OCI-M2 (cell line): ENCODE results near the gene LSP1.
"Not testable (repeated sequence)": the region's sequence is repeated elsewhere in the genome, so short reads cannot be mapped to it uniquely, and the experiment has no call there.

Source experiments
- DNase-seq: peaks from one replicate; lab custom pipeline; 2025; ENCODE audit not compliant: unreplicated experiment; lab: John Stamatoyannopoulos, UW

LSP1 gene

DNA sequence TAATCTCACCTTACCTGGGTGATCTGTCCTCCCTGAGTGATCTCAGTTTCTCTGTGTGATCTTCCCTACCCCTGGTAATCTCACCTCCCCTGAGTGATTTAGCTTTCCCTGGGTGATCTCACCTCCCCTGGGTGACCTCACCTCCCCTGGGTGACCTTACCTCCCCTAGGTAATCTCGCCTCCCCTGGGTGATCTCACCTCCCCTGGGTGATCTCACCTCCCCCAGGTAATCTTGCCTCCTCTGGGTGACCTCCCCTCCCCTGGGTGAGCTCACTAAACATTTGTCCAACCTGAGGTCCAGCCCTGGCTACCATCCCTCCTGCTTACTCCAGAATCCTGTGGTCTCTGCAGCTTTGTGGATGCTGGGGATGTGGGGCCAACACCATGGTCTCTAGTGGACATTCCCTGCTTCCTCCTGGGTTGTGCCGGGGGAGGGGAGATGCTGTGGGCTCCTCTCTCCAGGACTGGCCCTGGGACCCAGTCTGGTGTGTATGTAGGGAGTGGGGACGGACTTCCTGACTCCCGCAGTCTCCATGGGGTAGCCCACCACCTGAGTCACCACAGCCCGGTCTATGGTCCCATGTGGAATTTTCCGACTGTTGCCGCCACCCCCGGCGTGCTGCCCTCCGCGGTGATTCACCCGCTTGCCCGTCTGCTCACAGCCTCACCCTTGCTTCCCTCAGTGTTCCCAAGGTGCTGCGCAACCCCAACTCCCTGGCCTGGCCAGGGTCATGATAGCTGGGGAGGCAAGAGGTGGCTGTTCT, 9.9 kb downstream of the LSP1 start:
- DNase-seq, result no peak

DNA sequence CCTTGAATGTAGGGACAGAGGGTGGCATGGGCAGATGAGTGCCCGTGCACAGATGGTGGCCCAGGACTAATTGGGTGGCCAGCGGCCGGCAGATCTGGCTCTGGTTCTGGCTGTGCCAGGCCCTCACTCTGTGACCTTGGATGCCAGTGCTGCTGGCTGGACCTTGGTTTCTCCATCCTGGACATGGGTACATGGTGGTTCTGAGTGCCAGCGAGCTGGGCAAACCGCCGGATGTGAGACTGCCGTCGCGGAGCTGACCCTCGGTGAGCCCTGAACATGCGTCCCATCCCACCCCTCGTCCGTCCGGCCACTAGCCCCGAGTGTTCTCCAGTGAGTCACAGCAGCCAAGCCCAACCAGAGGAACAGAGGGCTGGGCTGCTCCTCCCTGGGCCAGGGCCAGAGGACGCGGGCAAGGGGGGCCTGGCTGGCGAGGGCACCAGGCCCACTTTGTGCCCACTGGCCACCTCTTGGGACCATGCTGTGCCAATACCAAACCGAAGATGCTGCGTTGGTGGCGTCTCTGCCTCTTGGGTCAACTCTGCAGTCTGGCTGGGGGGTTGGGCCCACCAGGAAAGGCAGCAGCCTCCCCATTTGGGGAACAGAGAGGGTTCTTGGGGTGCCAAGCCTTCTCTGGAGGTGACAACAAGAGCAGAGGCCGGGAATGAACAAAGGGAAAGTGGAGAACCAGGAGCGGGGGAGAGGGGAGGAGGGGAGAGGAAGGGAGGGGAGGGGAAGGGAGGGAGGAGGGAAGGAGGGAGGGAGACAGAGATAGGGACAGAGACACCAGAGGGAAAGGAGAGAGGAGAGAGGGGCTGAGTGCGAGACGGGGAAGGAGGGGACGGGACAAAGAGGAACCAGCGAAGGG, 10.7 kb downstream of the LSP1 start:
- no peak for DNase-seq

DNA sequence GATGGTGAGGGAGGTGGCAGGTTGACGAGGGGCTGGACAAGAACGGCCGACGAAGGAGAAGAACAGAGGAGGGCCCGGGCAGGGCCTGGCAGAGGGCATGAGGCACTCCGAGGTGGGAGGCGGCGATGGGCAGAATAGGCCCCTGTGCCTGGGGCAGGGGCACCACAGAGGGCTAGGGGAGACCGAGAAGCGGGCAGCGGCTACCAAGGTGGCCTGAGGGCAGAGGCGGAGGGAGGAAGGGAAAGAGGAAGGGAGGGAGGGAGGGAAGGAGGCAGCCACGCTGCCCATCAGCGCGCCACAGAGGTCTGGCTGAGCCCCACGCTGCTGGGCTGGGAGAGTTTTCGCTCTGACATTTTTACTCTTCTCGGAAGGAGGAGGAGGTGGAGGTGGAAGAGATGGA, 11.3 kb downstream of the LSP1 start:
- DNase-seq, result no peak

DNA sequence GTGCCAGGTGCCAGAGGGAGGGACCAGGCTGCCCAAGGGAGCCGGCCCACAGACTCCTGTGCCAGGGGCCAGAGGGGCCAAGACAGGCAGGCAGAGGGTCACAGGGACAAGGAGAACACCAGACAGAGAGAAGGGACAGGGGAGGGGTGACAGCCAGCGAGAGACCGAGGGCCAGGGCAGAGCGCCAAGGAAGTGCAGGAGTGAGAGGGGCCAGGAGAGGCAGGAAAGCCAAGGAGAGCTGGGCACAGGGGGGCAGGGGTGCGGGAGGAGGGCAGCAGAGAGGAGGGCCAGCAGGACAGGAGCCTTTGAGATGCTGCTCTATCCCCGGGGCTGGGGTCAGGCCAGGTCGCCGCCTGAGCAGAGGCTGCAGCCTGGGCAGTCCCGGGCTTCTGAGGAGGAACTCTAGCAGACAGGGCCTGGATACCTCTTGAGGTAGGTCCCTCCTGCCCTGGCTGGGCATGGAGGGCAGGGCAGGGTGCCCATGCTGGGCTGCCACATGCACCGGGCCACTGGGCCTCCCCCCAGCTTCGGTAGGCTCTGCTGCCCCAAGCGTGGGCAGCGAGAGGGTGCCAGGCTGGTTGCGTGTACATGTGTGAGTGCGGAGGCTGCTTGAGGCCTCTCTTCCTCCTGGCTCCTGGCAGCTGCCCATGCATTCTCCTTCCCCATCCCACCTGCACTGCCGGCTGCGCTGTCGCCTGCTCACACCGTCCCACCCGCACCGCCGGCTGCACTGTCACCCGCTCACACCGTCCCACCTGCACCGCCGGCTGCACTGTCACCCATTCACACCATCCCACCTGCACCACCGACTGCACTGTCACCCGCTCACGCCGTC, 12.2 kb downstream of the LSP1 start:
- no peak for DNase-seq

DNA sequence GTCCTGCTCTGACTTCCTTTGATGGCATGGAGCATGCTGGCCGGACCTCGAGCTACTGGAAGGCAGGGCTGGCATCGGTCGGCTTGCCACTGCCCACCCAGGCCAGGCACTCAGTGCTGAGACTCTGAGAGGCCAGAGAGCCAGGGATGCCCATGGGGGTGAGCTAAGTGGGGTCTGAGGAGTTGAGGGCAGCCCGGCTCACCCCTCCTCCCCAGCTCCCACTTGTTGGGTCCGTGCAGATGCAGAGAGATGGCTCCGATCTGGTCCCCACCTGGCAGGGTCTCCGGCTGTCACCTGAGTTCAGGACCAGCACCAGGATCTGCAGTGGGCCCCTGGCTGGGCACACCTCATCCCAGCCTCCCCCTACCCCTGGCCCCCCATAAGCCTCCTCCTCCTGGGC, 13.3 kb downstream of the LSP1 start:
- DNase-seq, result no peak

DNA sequence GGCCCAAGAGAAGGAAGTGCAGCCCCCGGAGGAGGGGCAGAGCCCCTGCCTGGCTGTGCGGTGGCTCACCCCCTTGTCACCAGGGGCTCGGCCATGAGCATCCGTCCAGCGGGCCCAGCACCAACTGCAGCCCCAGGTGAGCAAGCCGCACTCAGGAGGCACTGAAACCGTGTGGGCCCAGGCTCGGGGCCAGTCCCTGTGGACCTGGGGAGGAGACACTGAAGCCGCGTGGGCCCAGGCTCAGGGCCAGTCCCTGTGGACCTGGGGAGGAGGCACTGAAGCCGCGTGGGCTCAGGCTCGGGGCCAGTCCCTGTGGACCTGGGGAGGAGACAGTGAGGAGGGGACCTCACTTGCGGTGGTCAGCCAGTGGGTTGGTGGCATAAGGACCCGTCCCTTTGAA, 13.9 kb downstream of the LSP1 start:
- no peak for DNase-seq

DNA sequence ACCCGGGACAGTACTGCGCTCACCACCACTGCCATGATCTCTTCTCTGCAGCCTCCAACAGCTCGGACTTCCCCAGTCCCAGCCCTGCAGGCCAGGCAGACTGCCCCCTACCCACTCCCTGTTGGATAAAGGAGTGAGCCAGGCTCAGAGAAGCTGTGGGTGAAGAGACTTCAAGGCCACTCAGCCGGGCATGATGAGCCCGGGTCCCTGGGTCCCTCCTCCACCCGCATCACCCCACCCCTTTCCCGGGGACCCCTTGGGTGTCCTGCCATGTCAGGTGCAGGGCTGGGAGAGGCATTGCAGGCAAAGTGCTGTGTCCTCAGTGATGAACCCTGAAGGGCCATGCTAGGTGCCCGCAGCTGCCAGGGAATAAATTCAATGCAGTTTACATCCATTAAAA, 14.5 kb downstream of the LSP1 start:
- DNase-seq, result no peak

DNA sequence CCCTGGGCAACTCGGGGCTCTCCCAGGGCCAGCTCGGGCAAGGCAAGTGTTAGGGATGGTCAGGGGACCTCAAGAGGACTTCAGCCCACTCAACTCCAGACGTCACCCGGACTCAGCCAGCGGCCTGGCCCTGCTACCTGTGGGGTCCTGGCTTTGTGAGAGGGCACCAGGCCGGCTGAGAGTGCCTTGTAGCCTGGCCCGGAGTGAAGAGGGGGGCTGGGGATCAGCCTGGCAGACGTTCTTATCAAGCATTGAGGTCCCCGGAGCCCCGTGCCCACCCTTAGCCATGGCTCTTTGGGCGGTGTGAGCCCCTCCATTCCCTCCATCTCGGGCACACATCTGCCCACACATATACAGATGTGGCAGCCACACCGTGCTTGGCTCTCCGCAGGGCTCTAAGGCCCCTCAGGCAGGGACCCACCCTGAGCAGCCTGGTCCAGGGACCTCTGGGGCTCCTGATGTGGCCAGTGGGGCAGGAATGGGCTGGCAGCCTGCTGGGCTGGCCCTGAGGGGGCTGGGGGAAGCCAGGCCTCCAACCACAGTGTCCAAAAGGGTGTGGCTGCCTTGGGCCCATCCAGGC, 15.3 kb downstream of the LSP1 start:
- no peak for DNase-seq

DNA sequence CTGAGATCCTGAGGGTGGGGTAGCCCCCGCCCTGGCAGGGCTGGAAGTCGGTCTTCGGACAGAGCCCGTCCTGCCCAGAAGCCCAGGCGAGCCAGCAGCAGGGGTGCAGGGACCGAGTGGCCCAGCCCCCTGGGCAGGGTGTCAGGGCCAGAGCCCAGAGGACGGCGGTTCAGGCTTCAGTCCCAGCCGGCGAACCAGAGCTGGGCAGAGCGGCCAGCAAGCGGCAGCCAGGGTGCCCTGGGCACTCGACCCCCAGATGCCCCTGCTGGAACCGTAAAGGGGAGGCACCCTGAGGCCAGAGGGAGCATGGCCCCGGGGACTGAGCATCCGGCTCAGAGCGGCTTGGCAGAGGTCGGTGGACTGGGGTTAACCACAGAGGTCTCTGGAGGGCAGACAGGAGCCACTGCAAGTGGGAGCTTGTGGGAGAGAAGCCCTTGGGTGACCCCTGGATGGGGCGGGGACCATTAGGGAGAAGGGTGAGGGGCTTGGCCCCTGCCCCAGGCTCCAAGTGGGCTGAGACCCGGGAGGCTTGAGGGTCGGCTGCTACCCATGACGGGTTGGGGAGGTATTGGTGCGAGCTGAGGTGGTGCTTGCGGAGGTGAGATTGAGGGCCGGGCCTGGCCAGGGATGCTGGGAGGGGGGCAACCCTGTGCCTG, 15.9 kb downstream of the LSP1 start:
- DNase-seq, result no peak

DNA sequence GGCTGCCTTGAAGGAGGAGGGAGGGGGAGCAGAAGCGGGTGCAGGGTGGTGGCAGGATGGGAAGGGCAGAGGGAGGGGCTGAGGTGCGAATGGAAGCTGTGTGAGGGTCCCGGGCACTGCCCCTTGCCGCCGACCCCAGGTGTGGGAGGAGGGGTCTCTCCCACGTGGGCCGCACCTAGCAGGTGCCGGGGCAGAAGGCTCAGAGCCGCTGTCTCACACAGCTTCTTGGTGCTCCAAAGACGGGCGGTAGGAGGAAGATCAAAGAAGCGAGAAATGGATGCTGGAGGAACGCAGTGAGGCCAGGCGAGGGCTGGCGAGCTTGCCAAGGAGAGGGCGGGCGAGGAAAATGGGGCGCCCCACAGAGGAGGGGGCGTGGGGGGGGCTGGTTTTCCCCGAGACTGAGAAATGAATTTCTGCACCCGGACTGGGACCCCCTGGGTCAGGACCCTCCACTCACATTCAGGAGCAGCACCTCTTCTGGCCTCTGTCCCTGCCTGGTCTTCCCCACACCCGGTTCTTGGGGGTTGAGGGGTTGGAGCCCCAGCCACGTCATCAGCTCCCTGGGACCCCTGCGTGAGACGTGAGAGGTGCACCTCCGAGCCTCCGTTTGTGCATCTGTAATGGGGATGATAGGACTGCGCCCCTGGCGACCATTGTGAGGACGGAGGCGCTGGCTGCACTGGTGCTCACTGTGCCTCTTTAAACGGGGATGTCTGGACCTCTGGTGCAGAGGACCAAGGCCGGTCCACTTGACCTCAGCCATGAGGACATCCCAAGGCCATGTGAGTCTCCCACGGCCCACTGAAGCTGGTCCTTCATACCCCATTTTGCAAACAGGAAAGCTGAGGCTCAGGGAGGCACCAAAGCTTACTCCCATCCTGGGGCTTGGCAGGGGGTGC, 16.8 kb downstream of the LSP1 start:
- DNase-seq, result no peak

DNA sequence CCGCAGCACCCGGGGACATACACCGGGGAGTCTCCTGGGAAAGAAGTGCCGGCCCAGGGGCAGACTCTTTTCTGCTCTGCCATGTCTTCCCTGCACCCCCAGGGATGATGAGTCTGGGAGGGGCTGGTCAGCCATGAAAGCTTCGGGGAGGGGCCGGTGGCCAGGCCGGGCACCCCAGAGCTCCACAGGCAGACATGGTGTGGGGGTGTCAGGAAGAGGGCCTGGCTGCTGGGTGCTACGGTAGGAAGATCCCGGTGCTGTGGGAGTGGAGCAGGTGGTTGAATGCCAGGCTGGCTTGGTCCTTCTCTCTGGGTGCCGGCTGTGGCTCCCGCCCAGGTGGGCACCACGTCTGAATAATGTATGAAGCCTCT, 17.4 kb downstream of the LSP1 start:
- DNase-seq, result no peak

DNA sequence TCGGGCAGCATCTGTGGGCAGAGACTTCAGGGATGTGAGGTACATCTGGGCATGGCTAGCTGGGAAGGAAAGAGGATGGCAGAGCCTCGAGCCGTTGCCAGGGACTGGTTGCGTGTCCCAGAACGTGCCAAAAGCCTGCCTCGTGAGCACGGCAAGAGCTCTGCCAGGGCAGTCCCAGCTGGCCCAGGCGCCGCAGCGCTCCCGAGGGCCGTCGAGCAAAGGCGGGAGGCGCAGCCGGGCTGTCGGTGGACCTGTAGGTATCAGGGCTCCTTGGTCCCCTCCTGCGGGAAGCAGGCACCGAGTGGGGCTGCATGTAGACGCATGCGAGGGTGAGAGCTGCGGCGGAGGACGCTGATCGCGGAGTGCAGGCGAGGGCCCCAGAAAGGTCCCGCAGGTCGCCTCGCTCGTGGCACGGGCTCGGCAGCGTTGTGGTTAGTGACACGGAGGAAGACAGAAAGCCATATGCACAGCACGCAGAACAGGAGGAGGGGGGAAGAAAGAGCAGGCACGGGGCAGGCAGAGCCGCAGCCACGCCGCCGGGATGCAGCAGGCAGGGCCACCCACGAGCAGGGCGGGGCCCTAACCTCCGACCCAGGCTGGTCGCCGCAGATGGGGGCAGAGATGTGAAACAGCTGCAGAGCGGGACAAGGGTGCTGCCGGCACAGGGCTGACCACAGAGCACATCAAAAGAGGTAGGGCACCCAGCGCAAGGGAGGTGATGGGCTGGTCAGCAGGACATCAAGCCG, 18.0 kb downstream of the LSP1 start:
- DNase-seq, result no peak

DNA sequence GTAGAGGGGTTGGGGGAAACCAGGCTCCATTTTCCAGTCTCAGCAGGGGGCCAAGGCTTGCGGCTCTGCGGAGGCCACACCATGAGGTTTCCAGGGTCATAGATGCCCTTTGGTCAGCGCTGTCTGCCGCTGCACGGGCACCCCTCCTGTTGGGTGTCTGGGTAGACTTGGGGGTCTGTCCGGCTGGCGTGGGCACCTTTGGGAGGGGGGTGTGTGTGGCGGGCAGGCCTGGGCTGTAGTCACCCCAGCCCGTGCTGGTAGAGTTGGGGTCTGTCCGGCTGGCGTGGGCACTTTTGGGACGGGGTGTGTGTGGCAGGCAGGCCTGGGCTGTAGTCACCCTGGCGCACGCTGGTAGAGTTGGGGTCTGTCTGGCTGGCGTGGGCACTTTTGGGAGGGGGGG, 18.6 kb downstream of the LSP1 start:
- DNase-seq, result no peak

DNA sequence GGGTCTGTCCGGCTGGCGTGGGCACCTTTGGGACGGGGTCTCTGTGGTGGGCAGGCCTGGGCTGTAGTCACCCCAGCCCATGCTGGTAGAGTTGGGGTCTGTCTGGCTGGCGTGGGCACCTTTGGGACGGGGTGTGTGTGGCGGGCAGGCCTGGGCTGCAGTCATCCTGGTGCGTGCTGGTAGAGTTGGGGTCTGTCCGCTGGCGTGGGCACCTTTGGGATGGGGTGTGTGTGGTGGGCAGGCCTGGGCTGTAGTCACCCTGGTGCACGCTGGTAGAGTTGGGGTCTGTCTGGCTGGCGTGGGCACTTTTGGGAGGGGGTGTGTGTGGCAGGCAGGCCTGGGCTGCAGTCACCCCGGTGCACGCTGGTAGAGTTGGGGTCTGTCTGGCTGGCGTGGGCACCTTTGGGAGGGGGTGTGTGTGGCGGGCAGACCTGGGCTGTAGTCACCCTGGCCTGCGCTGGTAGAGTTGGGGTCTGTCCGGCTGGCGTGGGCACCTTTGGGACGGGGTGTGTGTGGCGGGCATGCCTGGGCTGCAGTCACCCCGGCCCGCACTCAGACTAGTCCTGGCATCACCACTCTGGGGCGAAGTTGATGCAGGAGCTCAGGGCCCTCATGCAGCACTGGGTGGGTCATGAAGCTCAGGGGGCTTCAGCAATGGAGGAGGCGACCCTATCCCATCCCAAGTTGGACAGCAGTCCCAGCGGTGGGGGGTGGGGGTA, 19.5 kb downstream of the LSP1 start:
- no peak for DNase-seq

DNA sequence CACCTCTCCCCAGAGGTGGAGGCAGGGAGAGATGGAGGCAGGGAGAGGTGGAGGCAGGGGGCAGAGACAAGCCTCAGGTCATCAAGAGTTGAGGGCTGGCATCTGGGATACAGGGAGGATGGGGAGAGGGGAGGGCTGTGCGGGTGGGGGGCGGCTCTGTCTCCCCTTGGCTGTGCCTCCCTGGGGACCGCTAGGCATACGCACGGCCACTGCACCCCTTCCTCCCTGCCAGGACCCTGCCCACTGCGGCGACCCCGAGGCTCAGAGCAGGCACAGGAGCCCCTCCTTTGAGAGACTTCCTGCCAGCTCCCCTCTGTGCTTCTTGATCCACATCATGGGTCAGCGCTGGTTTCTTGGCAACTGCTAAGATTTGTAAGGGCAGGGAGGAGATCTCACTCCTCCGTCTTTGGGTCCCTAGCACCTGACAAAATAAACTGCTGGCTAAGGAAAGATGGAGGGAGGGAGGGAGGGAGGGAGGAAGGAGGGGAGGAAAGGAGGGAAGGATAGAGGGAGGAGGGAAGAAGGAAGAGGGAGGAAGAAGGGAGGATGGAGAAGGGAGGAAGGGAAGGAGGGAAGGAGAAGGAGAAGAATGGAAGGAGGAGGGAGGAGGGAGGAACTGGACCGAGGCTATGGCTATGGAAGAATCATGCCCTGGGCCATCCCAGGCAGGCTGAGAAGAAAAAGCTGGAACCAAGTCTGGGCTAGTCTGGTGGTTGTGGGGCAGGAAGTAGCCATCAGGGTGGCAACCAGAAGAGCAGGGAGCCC, 20.3 kb downstream of the LSP1 start:
- DNase-seq, result no peak

DNA sequence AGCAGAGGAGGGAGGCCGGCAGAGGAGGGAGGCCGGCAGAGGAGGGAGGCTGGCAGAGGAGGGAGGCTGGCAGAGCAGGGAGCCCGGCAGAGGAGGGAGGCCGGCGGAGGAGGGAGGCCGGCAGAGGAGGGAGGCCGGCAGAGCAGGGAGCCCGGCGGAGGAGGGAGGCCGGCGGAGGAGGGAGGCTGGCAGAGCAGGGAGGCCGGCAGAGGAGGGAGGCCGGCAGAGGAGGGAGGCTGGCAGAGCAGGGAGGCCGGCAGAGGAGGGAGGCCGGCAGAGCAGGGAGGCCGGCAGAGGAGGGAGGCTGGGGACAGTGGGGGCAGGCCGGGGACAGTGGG, 20.9 kb downstream of the LSP1 start:
- DNase-seq, result not testable (repeated sequence)

DNA sequence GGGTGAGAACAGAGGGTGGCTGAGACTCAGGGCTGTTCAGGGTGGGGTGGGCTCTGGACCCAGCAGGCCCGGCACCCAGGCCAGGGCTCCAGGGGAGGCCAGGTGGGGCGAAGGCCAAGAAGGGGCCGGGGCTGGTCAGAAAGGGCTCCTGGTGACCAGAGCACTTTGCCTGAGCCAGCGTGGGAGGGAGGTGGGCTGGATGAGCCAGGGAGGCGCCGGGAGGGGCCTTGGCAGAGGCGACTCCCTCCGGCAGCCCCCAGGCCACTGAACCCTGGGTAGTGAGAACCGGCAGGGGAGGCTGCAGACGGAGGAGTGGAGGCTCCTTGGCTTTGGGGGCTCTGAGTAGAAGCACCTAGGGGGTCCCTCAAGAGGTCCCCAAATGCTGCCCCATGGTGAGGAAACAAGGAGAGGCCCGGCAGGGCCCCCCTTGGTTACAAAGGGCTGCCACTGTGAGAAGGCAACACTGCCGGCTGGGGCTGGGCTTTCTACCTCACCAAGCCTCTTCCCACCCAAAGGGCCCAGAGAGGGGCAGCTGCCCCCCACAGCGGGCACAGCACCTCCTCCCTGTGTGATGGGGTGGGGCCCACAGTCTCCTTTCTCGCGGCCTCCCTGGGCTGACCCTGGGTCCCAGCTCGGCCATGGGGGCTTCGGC, 21.7 kb downstream of the LSP1 start:
- DNase-seq, result not testable (repeated sequence)
